Stimulated activated CD8-positive, alpha-beta memory T cell treated with anti-CD3 and anti-CD28 coated beads, Interleukin-4, amount 100 ng/mL, for 48 hours (primary cell): ENCODE results near the gene LRRC14B.
"Not testable (repeated sequence)": the region's sequence is repeated elsewhere in the genome, so short reads cannot be mapped to it uniquely, and the experiment has no call there.

ENCODE experiments used
- DNase-seq: peaks from one replicate; pipeline ENCODE4 v3.0.0-alpha.2; 2020

Gene LRRC14B

DNA sequence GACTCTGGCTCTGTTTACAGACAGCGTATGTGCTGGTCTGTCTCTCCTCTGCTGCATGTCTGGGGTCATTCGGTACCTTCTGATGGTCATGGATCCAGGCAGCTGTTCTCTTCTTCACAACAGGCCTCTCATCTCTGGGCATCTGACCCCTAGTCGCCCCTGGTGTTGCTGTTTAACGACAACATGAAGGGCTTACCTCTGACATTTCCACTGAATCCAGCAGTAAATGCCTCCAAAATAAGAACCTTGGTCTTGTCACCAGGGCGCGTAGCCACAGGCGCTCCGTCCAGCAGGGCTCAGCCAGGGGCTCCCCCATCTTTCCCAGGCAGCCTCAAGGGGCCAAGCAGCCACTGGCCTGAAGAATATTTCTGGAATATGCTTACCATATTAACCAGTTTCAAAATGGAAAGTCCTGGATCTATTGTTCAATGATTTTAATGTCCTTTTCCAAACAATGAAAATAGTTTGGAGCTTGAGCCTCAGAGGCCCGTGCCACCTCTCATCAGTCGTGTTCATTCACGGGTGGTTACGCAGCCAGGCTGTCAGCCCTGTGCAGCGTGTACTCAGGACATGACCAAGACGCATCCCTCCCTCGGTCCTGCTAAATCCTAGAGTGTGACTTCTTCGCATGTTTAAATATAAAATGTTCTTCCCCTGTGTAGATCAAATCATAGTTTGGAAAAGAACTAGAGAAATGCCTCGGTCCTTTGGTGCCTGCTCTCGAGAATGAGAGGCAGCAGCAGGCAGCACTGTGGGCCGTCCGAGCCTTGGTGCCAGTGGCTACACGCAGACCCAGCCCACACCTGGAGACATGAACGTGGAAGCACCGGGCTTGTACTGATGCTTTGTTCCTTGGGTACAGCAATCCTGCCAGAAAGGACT lies 30.1 kb upstream of the LRRC14B start:
- no peak for DNase-seq

GRCh38 chr5:161803-162110 lies 29.5 kb upstream of the LRRC14B start:
- DNase-seq, result no peak

DNA sequence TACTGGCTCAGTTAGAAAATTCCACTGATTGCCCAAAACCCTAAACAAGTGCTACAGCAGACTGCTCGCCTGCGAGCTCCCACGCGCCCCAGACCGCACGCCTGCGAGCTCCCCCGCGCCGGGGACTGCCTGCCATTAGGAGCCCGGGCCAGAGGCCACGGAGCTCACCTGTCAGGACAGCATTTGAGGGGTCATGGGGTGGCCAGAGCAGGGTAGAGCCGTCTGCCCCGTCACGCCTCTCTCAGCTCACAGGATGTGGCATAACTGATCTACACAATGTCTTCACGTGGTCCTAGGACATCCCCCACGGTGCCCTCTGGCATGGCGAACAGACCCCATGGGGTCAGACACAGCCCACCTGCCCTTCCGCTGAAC lies 29.1 kb upstream of the LRRC14B start:
- no peak for DNase-seq

DNA sequence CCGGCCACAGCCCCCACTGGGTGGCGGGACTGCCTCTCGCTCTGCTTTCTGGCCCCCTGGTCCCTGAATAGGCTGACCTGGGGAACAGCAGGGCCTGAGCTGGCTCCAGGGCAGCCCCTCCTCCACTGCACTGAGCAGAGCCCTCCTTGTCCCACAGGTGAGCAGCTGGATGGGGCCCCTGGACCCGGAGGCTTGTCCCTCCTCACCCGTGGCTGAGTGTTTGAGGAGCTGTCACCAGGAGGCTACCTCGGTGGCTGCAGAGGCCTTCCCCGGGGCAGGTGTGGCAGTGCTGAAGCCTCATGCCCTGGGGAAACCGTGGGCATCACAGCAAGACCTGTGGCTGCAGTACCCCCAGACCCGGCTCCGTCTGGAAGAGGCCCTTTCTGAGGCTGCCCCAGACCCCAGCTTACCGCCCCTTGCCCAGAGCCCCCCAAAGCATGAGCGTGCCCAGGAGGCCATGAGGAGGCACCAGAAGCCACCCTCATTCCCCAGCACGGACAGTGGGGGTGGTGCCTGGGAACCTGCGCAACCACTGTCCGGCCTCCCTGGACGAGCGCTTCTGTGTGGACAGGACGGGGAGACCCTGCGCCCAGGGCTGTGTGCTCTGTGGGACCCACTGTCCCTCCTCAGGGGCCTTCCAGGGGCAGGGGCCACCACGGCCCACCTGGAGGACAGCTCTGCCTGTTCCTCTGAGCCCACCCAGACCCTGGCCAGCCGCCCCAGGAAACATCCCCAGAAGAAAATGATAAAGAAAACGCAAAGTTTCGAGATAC lies 28.5 kb upstream of the LRRC14B start:
- no peak for DNase-seq

DNA sequence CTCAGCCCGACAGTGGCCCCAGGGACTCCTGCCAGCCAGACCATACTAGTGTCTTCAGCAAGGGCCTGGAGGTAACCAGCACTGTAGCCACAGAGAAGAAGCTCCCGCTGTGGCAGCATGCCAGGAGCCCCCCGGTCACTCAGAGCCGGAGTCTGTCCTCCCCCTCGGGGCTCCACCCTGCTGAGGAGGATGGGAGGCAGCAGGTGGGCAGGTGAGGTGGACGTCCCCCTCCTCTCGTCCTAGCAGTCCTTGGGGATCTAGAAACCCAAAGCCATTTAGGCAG lies 28.0 kb upstream of the LRRC14B start:
- no peak for DNase-seq

DNA sequence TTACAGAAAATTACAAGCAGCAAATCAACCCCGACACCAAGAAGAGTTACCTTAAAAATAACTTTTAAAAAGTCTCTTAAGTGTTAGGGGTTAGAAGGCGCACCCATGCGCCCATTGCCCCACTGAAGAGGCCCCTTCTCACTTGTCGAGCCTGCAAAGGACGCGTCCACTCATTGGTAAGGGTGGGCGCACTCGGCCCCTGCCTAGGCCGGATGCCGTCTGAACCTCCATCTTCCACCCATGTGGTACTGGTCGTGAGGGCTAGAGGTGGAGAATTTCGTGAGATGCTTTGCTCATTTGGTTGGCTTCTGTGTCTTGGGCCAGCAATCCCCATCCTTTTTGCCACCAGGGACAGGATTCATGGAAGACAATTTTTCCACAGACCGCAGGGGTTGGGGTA lies 27.5 kb upstream of the LRRC14B start:
- DNase-seq, result no peak

DNA sequence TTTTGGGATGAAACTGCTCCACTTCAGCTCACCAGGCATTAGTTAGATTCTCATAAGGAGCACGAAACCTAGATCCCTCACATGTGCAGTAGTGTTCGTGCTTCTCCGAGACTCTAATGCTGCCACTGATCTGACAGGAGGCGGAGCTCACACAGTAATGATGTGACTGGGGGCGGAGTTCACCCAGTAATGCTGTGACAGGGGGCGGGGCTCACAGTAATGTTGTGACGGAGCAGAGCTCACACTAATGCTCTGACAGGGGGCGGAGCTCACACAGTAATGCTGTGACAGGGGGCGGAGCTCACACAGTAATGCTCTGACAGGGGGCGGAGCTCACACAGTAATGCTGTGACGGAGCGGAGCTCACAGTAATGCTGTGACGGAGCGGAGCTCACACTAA lies 27.1 kb upstream of the LRRC14B start:
- no peak for DNase-seq

DNA sequence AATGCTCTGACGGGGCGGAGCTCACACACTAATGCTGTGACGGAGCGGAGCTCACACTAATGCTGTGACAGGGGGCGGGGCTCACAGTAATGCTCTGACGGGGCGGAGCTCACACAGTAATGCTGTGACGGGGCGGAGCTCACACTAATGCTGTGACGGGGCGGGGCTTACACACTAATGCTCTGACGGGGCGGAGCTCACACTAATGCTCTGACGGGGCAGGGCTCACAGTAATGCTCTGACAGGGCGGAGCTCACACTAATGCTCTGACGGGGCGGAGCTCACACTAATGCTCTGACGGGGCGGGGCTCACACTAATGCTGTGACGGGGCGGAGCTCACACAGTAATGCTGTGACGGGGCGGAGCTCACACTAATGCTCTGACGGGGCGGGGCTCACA lies 26.5 kb upstream of the LRRC14B start:
- not testable (repeated sequence) for DNase-seq

DNA sequence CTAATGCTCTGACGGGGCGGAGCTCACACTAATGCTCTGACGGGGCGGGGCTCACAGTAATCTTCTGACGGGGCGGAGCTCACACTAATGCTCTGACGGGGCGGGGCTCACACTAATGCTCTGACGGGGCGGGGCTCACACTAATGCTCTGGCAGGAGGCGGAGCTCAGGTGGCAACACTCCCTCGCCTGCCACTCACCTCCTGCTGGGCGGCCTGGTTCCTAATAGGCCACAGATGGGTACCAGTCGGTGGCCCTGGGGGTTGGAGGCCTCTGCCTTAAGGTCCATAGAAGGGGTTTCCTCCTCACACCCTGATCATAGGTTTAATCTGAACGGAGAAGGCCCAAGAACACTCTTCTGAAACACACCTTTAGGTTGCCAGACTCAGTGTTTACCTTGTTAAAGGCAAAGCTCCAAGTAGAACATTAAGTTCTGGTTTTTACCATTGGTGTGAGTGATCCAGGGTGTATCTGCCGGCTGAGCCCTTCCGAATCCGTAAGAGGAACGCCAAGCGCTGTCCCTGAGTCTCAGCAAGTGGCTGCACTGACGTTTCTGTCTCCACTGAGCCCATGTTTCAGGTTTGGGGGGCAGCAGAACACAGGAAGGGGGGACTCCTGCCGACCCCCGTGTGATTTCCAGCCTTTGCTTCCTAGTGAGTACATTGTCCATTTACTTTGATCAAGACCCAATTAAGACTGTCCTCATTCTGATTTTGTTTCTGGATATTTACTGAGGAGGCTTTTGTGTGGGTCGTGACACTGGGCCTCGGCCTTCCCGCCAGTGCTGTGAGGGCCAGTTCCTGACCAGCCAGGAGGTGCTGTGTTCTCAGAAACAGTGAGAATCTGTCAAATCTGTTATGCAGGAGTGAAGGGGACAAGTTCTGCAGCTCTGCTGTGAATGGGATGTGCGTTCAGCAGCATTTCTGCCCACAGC lies 24.6 kb upstream of the LRRC14B start:
- DNase-seq, result no peak

DNA sequence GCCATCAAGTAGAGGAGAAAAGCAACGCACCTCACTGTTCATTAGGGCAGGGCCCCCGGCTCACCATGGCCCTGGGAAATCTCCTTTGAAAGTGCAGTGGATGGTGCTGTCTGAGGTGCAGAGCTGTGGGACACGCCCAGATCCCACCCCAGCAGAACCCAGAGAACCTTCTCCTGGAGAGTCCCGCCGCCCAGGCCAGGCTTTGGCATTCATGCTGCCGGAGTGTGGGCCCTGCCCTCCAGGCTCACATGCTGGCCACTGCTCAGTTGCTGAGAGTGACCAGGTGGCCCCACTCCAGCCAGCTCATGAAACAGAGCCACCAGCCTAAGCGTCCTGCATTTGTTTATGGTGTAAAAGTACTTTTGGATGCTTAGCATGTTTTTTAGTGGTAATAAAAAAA lies 23.8 kb upstream of the LRRC14B start:
- DNase-seq, result no peak

GRCh38 chr5:167982-168660 lies 23.2 kb upstream of the LRRC14B start:
- DNase-seq, result no peak

DNA sequence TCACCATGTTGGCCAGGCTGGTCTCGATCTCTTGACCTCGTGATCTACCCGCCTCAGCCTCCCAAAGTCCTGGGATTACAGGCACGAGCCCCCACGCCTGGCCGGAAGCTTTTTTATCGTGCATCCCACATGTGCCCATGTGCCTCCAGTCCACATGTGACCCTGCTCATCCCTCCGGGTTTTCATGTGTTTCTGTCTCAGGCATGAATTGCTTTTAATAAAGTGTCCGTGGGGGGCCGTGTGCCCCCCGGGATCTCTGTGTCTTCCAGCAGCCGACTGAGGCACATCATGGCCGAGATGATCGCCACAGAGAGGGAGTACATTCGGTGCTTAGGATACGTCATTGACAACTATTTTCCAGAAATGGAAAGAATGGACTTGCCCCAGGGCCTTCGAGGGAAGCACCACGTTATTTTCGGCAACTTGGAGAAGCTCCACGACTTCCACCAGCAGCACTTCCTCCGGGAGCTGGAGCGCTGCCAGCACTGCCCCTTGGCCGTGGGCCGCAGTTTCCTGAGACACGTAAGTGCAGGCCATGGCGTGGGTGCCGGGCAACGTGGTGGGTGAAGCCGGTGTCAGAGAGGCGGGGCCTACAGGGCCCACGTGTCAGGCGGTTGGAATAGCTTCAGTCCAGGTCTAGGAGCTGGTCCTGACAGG lies 22.1 kb upstream of the LRRC14B start:
- no peak for DNase-seq

DNA sequence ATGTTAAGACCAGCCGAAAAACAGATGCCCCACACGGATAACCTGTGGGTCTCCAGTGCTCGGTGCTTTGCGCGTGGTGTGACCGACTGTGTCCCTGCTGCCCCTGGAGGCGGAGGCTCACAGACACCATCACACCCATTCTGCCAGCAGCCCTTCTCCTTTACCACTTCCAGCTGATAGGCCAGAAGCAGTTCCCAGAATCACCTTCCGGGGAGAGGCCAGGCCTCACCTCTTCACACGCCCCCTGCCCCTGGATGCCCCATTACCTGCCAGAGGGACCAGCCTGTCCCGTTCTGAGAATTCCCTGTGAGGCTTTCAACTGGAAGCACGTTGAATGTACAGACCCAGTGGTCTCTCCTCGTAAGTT lies 21.6 kb upstream of the LRRC14B start:
- DNase-seq, result no peak

GRCh38 chr5:170971-171800 lies 20.1 kb upstream of the LRRC14B start:
- no peak for DNase-seq

- DNase-seq, result no peak
Measured at GRCh38 chr5:171801-172331, 19.4 kb upstream of the LRRC14B start.

DNA sequence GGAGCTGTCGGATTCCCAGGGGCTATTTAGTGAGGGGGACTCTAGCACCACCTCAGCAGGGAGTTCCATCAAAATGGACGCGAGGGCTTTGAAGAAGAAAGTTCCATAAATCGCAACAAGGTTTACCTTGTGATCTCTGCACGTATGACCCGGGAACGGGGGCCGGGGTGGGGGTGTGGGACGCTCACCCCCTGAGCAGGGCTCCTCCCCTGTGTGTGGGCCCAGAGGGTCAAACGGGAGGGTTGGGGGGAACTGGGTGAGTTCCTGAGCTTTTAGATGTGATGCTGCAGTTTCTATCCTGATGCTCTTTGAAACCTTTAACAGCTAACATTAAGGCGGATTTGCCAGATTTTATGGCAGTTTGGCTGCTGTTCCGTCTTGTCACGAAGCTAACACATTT lies 18.9 kb upstream of the LRRC14B start:
- no peak for DNase-seq

GRCh38 chr5:172841-173251 lies 18.4 kb upstream of the LRRC14B start:
- no peak for DNase-seq

DNA sequence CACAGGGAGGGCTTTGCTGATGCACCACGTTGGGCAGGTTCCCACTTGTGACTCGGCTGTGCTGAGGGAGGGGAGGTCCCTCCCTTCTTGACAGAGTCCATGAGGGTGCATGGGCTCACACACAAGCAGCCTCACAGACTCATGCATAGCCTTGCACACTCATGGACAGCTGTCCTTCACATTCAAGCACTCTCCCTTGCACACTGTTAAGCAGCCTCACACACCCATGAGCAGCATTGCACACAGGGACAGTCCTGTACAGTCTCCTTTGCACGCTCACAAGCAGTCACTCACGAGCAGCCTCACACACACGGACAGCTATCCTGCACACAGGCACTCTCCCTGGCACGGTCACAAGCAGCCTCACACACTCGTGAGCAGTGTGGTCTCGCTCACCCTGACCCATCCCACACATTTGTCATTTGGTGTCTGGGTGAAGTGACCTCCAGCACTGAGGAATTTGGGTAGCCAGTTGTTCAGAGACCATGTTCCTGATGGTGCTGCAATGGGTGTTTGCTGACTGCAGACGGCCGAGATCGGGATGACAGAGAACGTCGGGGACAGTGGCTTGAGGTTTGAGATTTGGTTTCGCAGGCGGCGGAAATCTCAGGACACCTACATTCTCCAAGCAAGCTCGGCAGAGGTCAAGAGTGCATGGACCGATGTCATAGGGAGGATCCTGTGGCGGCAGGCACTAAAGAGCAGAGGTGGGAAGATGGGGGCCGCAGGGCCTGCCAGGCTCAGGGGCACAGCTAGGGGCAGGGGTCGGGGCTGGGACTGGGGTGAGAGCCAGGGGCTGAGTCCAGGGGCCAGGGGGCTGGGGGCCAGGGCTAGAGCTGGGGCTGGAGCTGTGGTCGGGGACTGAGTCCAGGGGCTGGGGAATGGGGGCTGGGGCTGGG lies 17.7 kb upstream of the LRRC14B start:
- DNase-seq, result no peak

- no peak for DNase-seq
Measured at GRCh38 chr5:174291-174600, 17.0 kb upstream of the LRRC14B start.

- no peak for DNase-seq
Measured at GRCh38 chr5:174876-175465, 16.3 kb upstream of the LRRC14B start.
